Stomach (tissue), 4 donors: ENCODE data around the gene ATXN1.

Source experiments
- EP300 ChIP-seq: sonication (generic); formaldehyde crosslinking; IDR thresholded peaks from one replicate; pipeline ENCODE4 v1.6.1; 2017; ENCODE audit warnings: antibody characterized with exemption
- POLR2A ChIP-seq, 4 donors: fragments of 450-650 bp; IDR thresholded peaks; one replicate each; pipeline ENCODE4 v1.6.1; 2016; ENCODE audit warnings: antibody characterized with exemption in 4 of 4, control low read depth in 2 of 4, mild to moderate bottlenecking in 1 of 4, moderate library complexity in 1 of 4
- POLR2AphosphoS5 ChIP-seq, 3 donors: sonication (generic); formaldehyde crosslinking; IDR thresholded peaks; one replicate each; pipeline ENCODE4 v1.6.1; 2016; ENCODE audit warnings: antibody characterized with exemption in 3 of 3
- TF ChIP-seq, protein P1 (sequence below), 7 experiments: fragments of 450-650 bp in 4 of 7; fragments of 200-600 bp in 3 of 7; sonication (generic) in 3 of 7; IDR thresholded peaks; one replicate each; pipeline ENCODE4 v1.5.1; 2016 to 2019; ENCODE audit warnings: antibody characterized with exemption in 7 of 7, control low read depth in 2 of 7, mild to moderate bottlenecking in 1 of 7

DNA sequence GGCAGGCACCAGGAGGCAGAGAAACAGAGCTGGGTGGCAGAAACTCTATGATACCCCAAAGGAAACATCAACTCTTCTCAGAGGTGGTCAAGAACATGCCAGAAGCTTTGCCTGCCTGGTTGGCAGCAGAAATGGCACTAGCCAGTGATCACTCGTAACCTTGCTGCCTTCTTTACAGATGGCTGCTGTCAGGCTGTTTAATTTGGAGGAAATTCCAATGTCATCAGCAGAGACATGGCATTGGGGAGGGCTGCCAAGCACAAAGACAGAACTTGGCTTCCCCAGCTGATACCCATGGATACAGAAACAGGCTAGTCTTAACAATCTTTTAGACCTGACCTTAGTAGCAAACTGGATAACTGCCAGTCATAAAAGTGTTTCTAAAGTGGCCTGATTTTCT lies 369.2 kb downstream of the ATXN1 start:
- no peak for TF ChIP-seq POLR2AphosphoS5 (IDR thresholded peaks at IDR 0.05)
- TF ChIP-seq POLR2A (IDR thresholded peaks at IDR 0.05), result no peak
- TF ChIP-seq, protein P1, sequence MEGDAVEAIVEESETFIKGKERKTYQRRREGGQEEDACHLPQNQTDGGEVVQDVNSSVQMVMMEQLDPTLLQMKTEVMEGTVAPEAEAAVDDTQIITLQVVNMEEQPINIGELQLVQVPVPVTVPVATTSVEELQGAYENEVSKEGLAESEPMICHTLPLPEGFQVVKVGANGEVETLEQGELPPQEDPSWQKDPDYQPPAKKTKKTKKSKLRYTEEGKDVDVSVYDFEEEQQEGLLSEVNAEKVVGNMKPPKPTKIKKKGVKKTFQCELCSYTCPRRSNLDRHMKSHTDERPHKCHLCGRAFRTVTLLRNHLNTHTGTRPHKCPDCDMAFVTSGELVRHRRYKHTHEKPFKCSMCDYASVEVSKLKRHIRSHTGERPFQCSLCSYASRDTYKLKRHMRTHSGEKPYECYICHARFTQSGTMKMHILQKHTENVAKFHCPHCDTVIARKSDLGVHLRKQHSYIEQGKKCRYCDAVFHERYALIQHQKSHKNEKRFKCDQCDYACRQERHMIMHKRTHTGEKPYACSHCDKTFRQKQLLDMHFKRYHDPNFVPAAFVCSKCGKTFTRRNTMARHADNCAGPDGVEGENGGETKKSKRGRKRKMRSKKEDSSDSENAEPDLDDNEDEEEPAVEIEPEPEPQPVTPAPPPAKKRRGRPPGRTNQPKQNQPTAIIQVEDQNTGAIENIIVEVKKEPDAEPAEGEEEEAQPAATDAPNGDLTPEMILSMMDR (IDR thresholded peaks at IDR 0.05), result no peak
- TF ChIP-seq EP300, result no peak
